ENCODE results near the gene C6orf136.
A peak's percentile ranks its signal among the peaks of the same experiment; 100 is the strongest.

Gene C6orf136

GRCh38 chr6:30687659-30688431, 40.9 kb downstream of the C6orf136 start:
- DNase-seq, result no peak

- no peak for DNase-seq
Measured at GRCh38 chr6:30688569-30688968, 41.6 kb downstream of the C6orf136 start.

- no peak for DNase-seq
Measured at GRCh38 chr6:30689022-30689865, 42.3 kb downstream of the C6orf136 start.

- DNase-seq, result no peak
Measured at GRCh38 chr6:30689985-30690384, 43.1 kb downstream of the C6orf136 start.

- peak; percentile 87 for DNase-seq
Measured at GRCh38 chr6:30690403-30691207, 43.7 kb downstream of the C6orf136 start, which contains the start of gene NRM. Gene NRM, minus strand, starts transcription at chr6:30690984. Its CDS starts 10 bp downstream, at chr6:30690974.

GRCh38 chr6:30691208-30691847, 44.4 kb downstream of the C6orf136 start:
- no peak for DNase-seq

GRCh38 chr6:30696432-30696831, 49.5 kb downstream of the C6orf136 start:
- no peak for DNase-seq

GRCh38 chr6:30700340-30700739, 53.4 kb downstream of the C6orf136 start:
- DNase-seq, result no peak

Measured in DMS79 (cell line).